ENCODE measurements around the gene DBH.

DNA sequence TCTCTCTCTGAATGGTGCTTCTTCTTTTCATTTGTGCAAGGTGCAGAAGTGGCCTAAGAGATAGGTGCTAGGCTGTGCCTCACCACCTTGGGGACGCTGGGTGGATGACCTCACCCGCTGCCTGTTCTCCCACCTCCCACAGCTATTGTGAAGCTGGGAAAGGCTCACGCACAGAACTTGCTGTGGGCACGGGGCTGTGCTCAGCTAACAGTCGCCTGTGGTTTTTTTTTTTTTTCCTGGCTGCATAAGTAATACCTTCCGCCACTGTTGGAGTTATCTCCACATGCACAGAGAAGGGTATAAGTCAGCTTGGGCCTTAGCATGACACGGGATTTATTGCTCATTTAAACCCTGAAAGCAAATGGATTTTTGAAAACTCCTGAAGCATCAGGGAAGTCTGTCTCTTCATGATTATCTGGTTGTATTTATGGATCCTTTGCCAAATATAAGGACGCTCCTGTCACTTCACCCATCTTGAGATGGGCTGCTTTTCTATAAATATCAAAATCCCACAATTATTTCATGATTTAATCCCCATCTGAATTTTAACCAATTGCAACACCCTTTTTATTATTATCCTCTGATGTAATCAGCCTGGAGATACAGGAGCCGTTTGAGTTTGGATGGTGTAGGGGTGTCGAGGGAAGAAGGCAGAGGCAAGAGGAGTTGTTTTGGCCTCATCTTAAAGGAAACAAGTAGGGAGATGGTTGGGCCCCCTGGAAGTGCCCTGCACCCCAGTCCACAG lies 9.0 kb downstream of the DBH start:
- TF ChIP-seq, protein P1, sequence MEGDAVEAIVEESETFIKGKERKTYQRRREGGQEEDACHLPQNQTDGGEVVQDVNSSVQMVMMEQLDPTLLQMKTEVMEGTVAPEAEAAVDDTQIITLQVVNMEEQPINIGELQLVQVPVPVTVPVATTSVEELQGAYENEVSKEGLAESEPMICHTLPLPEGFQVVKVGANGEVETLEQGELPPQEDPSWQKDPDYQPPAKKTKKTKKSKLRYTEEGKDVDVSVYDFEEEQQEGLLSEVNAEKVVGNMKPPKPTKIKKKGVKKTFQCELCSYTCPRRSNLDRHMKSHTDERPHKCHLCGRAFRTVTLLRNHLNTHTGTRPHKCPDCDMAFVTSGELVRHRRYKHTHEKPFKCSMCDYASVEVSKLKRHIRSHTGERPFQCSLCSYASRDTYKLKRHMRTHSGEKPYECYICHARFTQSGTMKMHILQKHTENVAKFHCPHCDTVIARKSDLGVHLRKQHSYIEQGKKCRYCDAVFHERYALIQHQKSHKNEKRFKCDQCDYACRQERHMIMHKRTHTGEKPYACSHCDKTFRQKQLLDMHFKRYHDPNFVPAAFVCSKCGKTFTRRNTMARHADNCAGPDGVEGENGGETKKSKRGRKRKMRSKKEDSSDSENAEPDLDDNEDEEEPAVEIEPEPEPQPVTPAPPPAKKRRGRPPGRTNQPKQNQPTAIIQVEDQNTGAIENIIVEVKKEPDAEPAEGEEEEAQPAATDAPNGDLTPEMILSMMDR (conservative IDR thresholded peaks at IDR 0.05; ENCODE audit: low read length): no peak
- no peak for TF ChIP-seq EZH2phosphoT487 (IDR thresholded peaks at IDR 0.05; ENCODE audit: borderline replicate concordance, low read depth, low read length)
